Activated CD4-positive, alpha-beta T cell treated with anti-CD3 and anti-CD28 coated beads, Interleukin-2, amount 50 U/mL, for 1 hour (primary cell): Measurements from ENCODE around the gene HOTAIR.

Experiments used
- DNase-seq: peaks from one replicate; pipeline ENCODE4 v3.0.0-alpha.2; 2020

The HOTAIR gene

DNA sequence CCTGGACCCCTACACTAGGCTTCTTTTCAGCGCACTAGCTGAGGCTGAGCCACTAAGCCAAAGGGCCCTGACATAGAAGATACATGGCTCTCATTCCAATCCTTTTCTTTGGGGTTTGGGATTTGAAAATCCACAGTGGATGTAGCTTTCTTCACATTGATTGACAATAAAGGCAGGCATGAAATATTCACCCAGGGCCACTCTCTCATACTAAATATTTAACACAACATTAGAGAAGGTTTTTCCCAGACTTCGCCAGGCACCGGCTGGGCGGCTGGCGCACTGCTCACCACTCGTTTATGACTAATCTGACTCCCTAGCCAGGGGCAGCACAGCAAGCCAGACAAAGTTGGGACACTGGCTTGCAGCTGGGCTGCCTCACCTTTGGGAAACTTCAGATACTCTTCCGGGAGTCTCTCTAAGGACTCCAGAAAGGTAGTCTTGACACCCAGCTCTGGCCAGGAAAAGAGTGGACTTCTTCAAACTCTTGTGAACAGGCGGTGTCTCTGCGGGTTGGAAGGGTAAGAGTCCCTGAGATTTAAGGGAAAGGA is 2.5 kb downstream of the HOTAIR start:
- DNase-seq = no peak

DNA sequence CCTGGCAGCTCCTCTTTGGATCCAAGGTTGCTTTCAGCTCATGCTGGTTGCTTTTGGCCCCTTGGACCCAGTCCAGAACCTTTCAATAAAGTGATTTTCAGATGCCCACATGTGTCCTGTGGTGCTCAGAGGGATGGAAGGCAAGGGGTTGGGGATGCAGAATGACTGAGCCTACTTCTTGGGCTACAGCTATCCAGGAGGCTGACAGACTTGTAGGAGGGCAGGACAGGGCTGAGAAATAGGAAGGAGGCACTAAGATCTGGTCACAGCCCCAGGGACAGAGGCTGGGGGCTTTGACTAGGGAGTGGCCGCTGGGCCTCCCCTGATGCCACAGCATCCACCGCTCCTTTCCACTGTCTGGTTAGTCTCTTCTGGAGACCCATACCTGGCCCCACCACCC is 3.1 kb downstream of the HOTAIR start:
- no peak for DNase-seq

DNA sequence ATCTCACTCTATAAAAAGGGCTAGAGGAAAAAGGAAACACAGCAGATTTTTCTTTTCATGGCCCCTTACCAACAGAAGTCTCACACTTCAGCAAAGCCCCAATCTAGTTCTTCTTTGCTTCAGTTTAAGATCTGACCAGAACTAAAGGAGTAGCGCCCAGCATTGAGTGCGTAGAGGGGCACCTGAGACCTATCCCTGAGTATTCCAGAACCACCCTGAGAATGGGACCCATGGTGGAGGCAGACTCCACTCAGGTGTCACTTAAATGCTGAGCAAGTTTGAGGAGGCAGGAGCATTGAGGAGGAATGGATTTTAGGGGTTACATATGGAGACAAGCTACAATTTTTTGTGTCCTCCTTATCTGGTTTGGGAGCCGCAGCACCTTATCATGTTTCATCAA is 3.6 kb downstream of the HOTAIR start:
- no peak for DNase-seq

DNA sequence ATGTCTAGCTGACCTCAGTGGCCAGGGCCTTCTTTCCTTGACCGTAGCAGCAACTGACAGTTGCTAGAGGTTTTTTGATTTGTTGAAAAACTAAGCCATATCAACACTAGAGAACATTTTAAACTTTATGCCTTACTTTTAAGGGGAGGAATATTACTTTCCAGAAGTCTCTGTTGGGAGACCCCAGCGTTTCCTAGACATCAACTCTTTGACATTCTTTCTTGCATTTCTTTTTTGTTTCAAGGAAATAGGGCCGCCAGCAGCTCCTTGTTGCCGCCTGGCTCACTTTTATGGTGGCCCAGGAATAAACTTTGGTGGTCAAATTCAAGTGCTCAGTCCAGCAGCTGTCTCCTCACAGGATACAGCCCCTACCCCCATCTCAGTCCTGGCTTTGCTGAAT is 4.3 kb downstream of the HOTAIR start:
- DNase-seq = no peak

DNA sequence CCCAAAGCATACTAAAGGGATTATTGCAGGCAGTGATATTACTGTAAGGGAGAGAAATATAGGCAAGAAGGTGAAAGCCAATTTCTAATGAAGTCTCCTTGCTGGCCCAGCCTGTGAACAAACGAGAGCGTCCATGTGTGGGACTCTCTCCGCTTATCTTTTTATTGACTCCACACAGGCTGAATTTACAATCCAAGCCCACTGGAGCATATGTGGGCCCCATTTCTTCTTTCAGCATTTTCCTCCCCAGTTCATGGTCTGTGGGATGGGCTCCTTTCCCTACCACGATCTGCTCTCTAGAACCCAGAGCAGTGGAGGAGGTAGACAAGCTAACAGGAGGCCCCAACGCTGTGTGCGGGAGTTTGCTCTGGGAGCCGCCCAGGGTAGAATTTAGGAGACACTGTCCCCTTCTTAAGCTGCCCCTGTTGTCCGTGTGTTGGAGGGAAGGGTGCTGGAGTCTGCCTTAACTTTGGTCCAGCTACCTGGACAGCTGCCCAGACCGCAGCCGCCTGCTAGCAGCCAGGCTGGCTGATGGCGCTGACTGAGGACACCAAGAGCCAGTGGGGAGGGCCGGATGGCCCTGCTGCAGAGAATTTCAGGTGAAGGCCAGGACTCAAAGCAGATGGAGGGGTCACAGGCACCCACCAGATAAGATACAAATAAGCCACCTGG is 5.0 kb downstream of the HOTAIR start:
- DNase-seq = no peak

DNA sequence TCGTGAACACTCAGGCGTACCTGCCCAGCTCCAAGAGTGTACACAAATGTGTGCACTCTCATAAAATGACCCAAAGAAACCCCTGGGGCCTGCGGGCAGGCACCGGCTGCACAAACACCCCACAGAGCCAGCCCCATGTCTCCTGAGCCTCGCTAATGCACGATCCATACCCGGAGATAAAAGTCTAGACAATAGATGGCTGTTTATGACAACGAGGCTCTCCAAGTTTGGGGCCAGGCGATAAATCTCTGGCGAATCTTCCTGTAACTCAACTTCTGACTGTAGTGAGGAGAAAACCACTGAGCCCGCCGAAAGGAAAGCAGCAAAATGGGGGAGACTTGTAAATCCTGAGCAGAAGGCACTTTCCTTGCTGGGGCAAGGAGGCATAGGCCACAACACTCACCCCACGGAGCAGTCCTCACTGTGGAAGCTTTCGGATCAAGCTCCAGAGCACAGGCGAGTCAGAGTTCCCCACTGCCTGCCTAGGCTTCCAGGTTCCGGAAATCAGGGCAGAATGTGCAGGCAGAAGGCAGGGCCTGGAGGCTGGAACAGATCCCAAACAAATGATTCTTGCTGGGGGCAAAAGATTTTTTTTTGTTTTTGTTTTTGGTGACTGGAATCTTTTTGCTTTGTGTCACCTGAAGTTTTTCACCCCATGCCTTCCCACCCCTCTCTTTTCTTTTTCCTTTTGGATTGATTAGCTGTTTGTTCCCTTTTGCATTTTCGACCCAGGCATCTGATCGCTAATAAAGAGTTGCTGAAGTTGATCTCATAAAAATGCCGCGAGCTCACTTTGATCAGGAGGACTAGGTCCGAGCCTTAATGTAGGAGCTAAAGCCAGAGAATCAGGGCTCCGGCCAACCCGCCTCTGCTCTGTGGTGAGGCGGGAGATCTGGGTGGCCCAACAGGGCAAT is 6.3 kb downstream of the HOTAIR start:
- no peak for DNase-seq

DNA sequence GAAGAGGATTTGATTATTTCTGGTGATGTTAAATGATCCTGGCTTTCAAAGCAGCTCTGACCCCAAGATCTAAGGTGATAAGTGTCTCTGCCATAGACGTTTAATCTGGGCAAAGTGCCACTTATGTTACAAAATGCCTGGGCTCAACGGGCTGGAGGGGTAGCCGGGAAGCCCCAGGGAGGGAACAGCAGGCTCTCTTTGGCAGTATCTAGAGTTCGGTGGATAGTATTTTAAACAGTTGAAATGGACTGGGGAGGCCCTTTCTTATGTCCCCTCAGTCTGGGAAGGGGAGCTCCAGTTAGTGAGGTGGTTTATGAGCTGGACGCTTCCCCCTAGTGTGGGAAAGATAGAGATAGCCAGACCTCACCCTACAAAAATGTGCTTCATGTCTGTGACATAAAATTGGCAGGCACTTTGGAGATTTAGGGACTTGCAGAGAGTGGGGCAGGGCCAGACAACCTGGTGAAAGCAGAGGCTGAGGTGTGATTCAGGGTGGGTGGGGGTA is 7.3 kb downstream of the HOTAIR start:
- no peak for DNase-seq

DNA sequence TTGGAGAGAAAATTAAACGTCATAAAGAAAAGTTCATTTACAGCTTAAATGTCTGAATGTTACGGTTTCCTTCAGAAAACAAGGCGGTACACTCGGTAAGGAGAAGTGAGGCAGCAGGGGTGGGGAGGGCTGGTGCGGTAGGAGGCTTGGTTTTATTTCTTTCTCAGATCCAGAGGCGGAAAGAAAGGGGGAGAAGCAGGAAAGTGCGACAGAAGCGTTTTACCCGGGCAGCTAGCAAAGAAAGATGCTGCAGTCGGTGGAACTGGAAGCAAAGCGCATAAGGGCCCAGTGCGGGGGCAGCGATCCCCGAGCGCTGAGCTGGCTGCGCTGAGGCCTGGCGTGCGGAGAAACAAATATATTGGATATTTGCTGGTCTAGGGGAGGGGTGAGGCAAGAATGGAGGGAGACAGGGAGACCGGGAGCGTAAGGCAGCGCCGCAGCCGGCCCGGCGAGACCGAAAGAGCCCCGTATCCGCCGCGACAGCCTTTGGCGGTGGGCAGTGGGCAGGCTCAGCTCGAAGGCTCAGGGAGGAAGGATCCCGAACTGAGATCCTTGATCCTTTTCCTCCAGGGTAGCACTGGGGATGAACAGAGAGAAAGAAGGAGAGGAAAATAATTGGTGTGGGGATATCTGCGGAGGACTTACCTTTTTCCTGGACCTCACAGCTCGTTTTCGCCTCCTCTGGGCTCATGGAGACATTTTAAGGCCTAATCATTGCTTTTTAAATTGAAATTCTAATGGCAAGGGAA is 8.2 kb downstream of the HOTAIR start:
- no peak for DNase-seq

DNA sequence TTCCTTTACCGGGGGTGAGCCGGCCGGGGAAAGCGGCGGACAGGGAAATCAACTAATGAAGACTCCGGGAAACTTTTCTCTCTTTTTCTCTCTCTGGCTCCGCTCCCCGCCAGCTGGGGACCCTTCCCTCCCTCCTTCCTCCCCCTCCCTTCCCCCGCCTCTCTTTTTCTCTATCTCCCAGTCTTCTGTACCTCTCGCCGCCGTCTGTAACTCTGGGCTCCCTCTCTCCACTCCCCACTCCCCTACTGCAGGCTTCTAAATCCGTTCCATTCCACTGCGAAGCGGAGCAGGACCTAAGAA is 8.7 kb downstream of the HOTAIR start:
- DNase-seq = no peak

DNA sequence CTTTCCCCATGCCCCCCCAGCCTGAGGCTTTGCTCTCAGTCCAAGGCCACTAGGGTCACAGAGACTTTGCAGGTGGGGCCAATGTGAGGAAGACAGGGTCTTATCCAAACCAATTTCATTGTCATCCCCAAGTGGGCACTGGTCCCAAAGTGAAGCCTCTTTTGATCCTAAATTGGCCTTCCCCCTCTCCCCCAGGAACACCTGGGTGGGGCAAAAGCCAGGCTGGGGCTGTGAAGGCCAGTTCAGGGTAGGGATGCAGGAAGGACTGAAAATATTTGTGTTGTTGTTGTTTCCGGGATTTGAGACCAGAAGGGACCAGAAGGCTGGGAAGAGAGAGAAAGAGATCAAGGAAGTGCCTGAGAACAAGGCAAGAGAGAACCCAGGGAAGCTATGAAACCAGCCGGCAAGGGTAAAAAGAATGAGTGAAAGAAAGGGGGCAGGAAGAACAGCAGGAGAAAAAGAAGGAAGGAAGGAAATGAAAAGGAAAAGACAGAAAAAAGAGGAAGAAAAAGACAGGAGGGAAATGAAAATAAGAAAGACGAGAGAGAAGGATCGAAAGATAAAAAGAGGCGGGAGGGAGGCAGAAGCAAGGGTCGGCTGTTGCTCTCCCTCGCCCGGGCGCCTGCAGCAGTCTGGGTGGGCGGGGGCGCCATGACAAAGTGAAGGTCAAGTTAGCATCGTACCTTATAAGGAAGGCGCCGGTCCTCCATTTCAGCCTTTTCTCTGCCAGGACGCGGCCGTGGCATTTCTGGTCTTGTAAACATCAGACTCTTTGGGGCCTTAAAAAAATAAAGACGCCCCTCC is 9.3 kb downstream of the HOTAIR start:
- DNase-seq = no peak

DNA sequence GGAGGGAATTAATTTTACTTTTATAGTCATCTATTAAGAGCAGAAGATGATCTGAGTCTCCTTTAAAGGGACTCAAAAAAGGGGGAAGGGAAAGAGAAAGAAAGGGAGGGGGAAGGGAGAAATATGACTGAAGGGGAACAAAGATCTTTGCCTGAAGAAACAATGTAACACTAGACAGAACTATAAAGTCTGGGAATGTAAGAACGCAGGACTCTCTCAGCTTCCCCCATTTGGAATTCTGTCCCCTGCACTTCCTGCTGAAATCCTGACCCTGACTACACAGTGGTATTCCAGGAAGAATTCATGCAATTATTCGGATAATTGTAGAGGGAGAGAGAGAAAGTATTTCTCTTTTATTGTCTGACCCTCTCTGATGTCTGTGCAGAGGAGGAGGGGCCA is 10.4 kb downstream of the HOTAIR start:
- no peak for DNase-seq

DNA sequence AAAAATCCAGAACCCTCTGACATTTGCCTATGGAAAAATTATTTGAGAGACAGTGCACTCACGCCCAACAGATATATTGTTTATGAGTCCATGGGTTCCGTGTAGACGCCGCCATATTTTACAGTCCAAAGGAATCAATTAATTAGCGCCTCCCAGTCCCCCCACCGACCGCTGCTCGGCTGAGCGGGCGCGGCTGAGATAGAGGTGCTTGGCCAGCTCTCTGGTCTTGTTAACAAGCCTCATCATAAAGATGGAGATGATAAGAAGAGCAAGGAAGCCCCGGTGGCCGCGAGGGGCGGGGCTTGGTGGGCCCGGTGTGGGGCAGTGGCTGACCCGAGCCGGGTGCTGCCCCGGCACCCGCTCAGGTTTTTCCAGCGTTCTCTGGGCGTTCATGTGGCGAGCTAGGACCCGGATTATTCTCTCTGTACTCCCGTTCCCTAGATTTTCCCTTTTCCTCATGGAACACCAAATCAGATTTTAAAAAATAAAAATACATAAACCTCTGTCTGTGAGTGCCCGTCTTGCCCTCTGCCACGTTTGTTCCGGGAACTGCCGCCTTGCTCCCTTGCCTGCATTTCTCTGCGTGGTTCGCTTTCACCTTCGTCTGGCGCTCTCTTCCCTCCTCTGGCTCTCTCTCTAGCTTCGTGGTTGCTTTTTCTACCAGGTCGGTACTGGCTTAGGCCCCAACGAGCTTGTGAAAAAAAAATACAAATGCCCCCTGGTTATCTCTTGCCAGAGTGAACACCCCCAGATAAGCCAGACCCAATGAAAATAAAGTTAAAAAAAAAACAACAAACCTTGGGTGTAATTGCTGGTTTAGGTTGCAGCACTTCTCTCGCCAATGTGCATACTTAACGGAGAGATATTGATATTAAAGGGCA is 11.1 kb downstream of the HOTAIR start:
- no peak for DNase-seq

DNA sequence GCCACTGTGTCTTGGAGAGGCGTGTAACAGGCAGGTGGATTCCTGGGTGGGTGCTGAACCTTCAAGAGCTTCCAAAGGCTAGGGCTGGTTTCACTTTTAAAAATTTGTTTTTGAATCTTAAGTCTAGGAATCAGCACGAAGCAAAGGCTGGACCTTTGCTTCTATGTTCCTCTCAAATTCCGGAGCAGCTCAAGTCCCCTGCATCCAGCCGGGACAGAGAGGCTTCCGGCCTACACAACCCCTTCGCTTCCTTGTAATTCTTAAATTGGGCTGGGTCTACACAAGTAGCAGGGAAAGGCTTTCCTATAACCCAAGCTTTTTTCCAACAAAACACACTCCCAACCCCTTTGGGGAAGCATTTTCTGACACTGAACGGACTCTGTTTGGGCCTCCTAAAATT is 11.7 kb downstream of the HOTAIR start:
- DNase-seq = no peak

DNA sequence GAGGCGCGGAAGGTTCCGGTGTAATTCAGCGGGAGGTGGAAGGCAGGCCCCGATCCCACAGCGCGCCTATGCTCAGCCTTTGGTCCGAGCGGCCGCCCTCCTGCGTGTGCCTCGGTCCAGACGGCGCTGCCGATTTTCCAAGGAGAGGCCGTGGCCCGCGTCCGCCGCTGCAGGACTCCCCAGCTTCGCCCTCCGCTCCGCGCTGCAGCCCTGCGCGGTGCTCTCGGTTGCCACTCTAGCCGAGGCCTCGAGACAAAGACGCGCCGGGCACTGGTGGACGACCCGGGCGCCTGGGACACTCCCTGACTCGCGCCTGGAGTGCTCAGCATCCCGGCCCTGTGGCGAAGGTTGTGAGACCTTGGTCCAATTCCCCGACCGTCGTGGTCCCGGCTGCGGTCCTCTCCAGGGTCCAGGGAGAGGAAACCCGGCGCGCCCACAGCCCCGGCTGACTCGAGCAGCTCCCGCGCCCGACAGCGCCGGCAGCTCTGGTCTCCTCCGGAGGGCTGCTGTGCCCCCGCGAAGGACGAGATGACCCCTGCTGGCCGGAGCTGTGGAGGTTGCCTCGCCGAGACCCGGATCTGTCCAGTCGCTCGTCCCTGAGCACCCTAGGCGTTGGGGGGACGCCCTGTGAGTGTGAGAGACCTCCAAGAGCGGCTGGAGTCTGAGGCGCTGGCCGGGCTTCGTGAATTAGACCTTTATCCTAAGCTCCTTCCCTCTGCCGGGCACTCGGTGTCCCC is 13.6 kb downstream of the HOTAIR start:
- DNase-seq = no peak

DNA sequence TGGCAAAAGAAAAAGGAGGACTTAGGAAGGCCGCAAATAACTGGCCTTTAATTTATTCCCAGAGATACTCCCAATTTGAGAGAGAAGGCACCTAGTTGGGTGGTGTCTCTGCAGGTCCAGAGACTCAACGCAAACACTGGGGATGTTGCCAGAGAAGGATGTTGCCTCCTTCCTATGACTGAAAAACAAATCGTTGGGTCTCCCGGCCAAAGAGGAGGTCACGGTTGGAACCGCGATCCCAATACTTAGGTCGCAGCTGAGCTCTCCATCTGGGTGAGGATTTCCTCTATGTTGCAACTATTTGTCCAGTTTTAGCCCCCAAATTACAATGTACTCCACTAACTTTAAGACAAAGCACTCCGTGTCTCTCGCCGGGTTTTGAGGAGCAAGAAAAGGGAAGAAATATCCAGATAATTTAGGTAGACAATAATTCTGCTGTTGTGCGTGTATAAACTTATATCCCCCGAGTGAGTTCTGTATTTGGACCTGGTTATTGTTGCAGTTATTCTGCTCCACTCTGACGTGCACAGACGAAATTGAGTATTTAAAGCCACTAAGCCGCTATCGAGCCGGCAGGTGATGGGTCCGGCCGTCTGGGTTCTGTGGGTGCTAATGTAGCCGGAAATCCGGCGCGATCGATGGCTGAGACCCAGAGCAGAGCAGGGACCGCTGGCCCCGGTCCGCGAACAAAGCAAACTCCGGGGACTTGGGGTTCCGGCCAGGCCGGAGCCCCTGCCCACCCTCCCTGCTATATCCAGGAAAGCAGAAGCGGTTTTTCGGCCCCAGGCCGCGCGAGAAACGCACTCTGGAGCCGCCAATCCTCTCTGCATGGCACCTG is 14.3 kb downstream of the HOTAIR start:
- no peak for DNase-seq

DNA sequence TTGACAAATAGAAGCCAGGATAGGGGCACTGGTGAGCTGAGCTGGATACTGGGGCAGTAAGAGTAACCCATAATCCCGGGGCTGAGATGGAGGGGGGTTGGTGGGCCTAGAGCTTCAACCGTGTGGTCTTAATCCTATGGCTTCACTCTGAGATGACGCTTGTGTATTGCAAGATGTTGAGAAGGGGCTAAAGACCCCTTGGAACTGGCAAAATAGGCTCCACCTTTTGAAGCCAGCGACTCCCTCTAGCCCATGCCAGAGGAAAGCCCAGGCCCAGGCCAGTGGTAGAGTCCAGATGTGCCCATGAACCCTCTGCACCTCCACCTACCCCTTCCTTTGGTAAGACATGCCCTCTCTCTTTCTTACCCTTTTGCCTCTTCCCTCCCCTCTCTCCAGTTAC is 15.4 kb downstream of the HOTAIR start:
- DNase-seq = no peak

DNA sequence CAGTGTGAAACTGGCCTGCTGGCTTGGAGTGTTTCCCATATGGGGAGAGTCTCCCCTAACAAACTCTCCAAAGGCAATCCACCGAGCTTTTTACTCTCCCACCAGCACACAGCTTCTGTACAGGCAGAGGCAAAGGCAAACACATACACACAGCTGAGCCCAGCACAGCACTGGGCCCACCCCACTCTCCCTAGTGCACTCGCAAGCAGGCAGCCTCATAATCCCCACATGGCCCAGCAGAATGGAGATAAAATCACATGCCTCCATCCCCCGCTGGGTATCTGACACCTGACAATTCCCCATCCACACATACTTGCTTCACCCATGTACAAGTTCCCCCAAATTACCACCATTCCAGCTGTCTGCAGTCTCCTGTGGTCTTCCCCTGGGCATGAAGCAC is 16.6 kb downstream of the HOTAIR start:
- no peak for DNase-seq

DNA sequence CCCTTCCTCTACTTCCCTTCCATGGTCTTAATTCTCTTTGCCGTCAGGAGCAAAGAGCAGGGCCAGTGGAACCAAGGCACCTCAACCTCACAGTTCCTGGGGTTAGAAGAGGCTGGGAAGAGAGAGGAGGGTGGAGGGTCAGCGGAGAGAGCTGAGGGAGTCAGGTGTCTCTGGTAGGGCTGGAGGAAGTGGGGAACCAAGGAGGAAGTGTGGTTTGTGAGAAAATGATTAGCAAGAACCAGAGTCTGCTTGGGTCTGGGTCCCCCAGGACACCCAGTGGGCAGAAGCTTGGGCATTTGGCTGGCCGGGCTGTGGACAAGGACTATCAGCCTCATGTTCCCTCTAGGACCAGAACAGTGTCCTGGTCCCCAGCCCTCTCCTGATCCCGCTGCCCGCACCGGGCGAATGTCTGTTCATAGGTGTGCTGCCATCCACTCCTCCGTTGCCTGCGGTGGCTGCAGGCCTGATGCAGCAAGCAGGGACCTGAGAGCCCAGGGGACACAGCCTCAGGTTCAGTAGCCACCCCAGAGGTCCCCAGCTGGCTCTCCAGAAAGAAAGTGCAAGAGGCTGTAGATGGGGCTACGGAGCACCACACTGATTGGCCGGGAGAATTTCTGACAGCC is 17.7 kb downstream of the HOTAIR start:
- no peak for DNase-seq

DNA sequence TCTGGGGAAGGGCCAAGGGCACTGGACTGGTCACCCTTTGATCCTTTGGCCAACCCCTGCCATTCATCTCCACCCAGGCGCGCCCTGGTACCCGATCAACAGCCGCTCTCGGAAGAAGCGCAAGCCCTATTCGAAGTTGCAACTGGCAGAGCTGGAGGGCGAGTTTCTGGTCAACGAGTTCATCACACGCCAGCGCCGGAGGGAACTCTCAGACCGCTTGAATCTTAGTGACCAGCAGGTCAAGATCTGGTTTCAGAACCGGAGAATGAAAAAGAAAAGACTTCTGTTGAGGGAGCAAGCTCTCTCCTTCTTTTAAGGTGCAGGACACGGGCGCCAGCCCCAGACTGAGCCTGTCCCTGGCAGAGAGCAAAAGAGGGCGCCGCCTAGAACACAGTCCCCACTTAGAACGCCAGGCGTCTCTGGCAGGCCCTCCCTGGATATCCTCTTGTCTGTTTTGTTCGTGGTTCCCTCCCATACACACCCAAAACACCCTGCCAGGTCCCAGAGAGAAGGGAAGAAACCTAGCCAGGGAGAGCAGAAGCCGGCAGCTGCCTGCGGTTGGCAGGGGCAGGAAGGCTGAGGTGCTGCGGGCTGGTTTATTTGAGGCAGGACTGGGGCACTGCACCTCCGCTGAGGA is 18.4 kb downstream of the HOTAIR start:
- no peak for DNase-seq
